ENCODE results near the gene CHCHD3. TPM values are rescaled to one million over a fixed set of nuclear protein-coding genes. Genes with fewer than 3 reads are reported as not detected.
"Not testable (repeated sequence)": the region's sequence is repeated elsewhere in the genome, so short reads cannot be mapped to it uniquely, and the experiment has no call there.

CHCHD3 gene
- total RNA-seq, 1 experiment from 2014 or later = 83.5 TPM

DNA sequence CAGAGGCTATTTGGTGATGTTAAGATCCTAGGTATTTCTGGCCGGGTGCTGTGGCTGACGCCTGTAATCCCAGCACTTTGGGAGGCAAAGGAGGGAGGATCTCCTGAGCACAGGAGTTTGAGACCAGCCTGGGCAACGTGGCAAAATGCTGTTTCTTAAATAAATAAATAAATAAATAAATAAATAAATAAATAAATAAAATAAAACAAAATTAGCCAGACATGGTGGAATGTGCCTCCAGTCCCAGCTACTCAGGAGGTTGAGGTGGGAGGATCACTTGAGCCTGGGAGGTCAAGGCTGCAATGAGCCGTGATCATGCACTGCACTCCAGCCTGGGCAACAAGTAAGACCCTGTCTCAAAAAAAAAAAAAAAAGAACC lies 114.4 kb downstream of the CHCHD3 start:
- not testable (repeated sequence) for H3K27me3 ChIP-seq (ENCODE audit: low read length); DNase-seq; H3K9me2 ChIP-seq (replicated peaks; ENCODE audit: insufficient read depth, low read length); H3K9me3 ChIP-seq (ENCODE audit: low read length); H3K36me3 ChIP-seq (ENCODE audit: insufficient read depth, low read length); H3K4me1 ChIP-seq (ENCODE audit: low read length); H3K27ac ChIP-seq (ENCODE audit: low read length); H3K4me3 ChIP-seq (ENCODE audit: low read length); H3K9ac ChIP-seq (ENCODE audit: low read length); H4K20me1 ChIP-seq (ENCODE audit: insufficient read depth, low read depth, low read length); H2AFZ ChIP-seq (ENCODE audit: low read length); H3K4me2 ChIP-seq (ENCODE audit: low read depth, low read length, poor library complexity, severe bottlenecking)
- H3K79me2 ChIP-seq (ENCODE audit: low read length) = peaks cover 92% of the 10 kb centered on the region

DNA sequence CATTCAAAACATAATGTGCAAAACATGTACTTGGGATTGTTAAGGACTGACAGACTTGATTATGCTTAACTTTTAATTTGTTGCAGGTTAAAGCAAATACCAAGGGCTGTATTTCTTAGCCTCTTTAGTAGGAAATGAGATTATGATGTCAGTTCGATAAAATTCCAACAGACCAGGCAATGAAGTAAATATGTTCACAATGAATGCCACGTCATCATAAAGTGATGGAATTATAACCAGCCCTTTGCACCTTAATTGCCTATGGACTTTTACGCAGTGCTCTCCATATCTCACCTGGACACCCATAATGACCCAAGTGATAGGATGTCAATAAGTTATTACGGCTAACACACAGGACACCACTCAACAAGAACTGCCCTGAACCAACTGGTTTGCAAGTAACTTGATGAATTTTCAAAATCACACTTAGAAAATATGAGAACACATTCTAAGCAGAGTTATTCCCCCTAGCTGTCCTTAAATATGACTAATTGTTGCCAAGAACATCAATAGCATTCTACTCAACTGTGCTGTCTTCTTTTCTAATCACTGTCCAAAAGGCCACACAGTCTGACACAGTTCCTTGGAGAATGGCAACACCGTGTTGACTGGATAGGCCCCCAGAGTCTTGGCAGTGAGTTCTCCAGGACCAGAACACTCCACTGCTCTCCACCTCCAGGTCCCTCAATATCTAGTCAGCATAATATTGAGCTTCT lies 115.0 kb downstream of the CHCHD3 start:
- Histone ChIP-seq H4K20me1 (ENCODE audit: insufficient read depth, low read depth, low read length) (no peaks in the 10 kb centered on the region), H3K79me2 (ENCODE audit: low read length) (peaks cover 92% of the 10 kb centered on the region), H3K4me2 (ENCODE audit: low read depth, low read length, poor library complexity, severe bottlenecking) (no peak overlapping the region)

DNA sequence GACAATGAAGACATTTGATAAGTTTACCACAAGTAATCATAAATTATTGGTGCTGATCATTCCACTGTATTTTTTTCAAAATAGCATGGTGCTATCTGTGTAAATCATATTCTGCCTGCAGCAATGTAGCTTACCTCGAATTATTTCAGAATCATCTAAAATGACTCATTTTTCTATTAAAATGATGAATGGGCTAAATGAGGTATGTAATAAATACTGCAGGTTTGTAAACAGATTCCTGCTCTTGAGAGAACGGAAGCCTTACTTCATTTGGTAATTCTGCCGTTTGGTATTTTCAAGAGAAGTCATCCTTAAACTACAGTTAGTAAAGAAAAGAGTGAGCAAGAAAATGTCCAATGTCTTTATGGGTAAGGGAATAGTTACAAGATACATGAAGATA lies 115.9 kb downstream of the CHCHD3 start:
- Histone ChIP-seq H3K4me1 (ENCODE audit: low read length) (no peaks in the 10 kb centered on the region), H2AFZ (ENCODE audit: low read length) (no peak overlapping the region), H4K20me1 (ENCODE audit: insufficient read depth, low read depth, low read length) (no peaks in the 10 kb centered on the region), H3K79me2 (ENCODE audit: low read length) (peaks cover 89% of the 10 kb centered on the region), H3K27ac (ENCODE audit: low read length) (no peak overlapping the region), H3K4me3 (ENCODE audit: low read length) (no peak overlapping the region), H3K4me2 (ENCODE audit: low read depth, low read length, poor library complexity, severe bottlenecking) (no peak overlapping the region), H3K9ac (ENCODE audit: low read length) (no peak overlapping the region), H3K9me3 (ENCODE audit: low read length) (no peaks in the 10 kb centered on the region), H3K36me3 (ENCODE audit: insufficient read depth, low read length) (no peaks in the 10 kb centered on the region), H3K9me2 (replicated peaks; ENCODE audit: insufficient read depth, low read length) (no peaks in the 10 kb centered on the region), H3K27me3 (ENCODE audit: low read length) (no peaks in the 10 kb centered on the region)
- no peak for DNase-seq

More for the DNA sequence above, 115.0 kb downstream of the CHCHD3 start:
- H3K36me3 ChIP-seq (ENCODE audit: insufficient read depth, low read length) = no peaks in the 10 kb centered on the region
- no peak overlapping the region for H3K4me3 ChIP-seq (ENCODE audit: low read length)
- H3K9me3 ChIP-seq (ENCODE audit: low read length) = no peaks in the 10 kb centered on the region
- H3K27me3 ChIP-seq (ENCODE audit: low read length) = no peaks in the 10 kb centered on the region
- no peaks in the 10 kb centered on the region for H3K4me1 ChIP-seq (ENCODE audit: low read length)
- H3K9me2 ChIP-seq (replicated peaks; ENCODE audit: insufficient read depth, low read length) = no peaks in the 10 kb centered on the region
- DNase-seq = no peak
- no peak overlapping the region for H3K27ac ChIP-seq (ENCODE audit: low read length)
- H2AFZ ChIP-seq (ENCODE audit: low read length) = no peak overlapping the region
- H3K9ac ChIP-seq (ENCODE audit: low read length) = no peak overlapping the region

DNA sequence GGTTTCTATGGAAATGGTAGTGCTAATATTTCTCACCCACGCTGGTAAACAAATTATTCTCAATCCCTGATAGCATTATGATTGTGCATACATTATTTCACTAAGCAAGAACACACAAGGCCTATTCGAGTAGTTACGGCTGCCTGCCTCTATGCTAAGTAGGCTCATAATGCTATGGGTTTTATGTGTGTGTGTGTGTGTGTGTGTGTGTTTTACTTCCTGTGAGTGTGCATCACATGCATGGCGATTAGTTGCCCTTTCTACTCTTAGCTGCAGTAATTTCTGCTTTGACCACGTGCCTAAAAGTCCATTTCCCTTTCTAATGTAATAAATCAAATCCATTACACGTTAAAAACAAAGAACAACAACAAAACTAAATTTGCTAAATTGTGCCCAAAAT lies 117.0 kb downstream of the CHCHD3 start:
- H3K79me2 ChIP-seq (ENCODE audit: low read length) = peaks cover 91% of the 10 kb centered on the region
- H3K27me3 ChIP-seq (ENCODE audit: low read length) = no peaks in the 10 kb centered on the region
- H3K27ac ChIP-seq (ENCODE audit: low read length) = no peak overlapping the region
- H3K36me3 ChIP-seq (ENCODE audit: insufficient read depth, low read length) = no peaks in the 10 kb centered on the region
- H3K9me2 ChIP-seq (replicated peaks; ENCODE audit: insufficient read depth, low read length) = no peaks in the 10 kb centered on the region
- no peaks in the 10 kb centered on the region for H3K9me3 ChIP-seq (ENCODE audit: low read length)
- no peak overlapping the region for H3K4me3 ChIP-seq (ENCODE audit: low read length)
- no peaks in the 10 kb centered on the region for H4K20me1 ChIP-seq (ENCODE audit: insufficient read depth, low read depth, low read length)
- DNase-seq = no peak
- no peak overlapping the region for H3K4me2 ChIP-seq (ENCODE audit: low read depth, low read length, poor library complexity, severe bottlenecking)
- no peak overlapping the region for H2AFZ ChIP-seq (ENCODE audit: low read length)
- no peaks in the 10 kb centered on the region for H3K4me1 ChIP-seq (ENCODE audit: low read length)
- no peak overlapping the region for H3K9ac ChIP-seq (ENCODE audit: low read length)

DNA sequence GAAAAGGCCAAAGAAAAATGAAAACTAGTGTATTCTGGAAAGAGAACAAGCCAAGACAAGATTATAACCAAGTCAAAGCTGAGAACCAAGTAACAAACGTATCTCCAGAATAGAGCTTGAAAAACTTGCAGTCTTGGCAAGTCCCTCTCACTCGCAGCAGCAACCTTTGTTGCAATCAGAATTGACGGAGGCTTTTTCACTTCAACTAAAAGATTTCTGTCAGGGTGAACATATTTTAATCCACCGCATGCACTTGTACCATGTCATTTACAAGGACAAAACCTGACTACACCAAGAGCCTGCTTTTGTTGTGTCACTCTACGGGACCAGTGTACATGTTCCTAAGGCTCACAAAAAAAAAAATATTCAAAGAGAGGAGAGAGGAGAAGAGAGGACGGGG lies 122.0 kb downstream of the CHCHD3 start:
- no peak overlapping the region for H3K4me2 ChIP-seq (ENCODE audit: low read depth, low read length, poor library complexity, severe bottlenecking)
- H2AFZ ChIP-seq (ENCODE audit: low read length) = no peak overlapping the region
- peaks cover 79% of the 10 kb centered on the region for H3K79me2 ChIP-seq (ENCODE audit: low read length)
- H3K4me1 ChIP-seq (ENCODE audit: low read length) = no peaks in the 10 kb centered on the region
- no peak overlapping the region for H3K4me3 ChIP-seq (ENCODE audit: low read length)
- H3K9me3 ChIP-seq (ENCODE audit: low read length) = no peaks in the 10 kb centered on the region
- no peaks in the 10 kb centered on the region for H3K36me3 ChIP-seq (ENCODE audit: insufficient read depth, low read length)
- DNase-seq = no peak
- H3K27ac ChIP-seq (ENCODE audit: low read length) = no peak overlapping the region
- no peaks in the 10 kb centered on the region for H3K9me2 ChIP-seq (replicated peaks; ENCODE audit: insufficient read depth, low read length)
- H3K9ac ChIP-seq (ENCODE audit: low read length) = no peak overlapping the region
- H4K20me1 ChIP-seq (ENCODE audit: insufficient read depth, low read depth, low read length) = no peaks in the 10 kb centered on the region
- H3K27me3 ChIP-seq (ENCODE audit: low read length) = no peaks in the 10 kb centered on the region

DNA sequence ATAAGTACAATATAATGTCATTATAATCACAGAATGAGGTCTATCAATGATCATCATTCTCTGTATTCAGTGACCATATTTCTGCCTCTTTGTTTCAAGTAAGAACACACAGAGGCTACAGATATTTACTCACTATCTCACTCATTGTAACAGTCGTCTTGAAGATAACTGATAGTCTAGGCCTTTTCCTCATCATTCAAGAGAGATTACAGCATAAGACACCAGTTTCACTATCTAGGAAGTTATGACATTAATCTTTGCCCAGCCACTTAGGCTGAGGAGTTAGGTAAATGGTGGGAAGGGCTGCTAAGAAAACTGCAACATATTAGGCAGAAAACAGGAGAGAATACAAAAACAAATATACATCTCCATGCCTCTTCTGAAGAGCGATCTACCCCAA lies 125.3 kb downstream of the CHCHD3 start:
- Histone ChIP-seq H2AFZ (ENCODE audit: low read length) (no peak overlapping the region), H3K9me2 (replicated peaks; ENCODE audit: insufficient read depth, low read length) (no peaks in the 10 kb centered on the region), H3K27ac (ENCODE audit: low read length) (no peak overlapping the region), H3K79me2 (ENCODE audit: low read length) (peaks cover 73% of the 10 kb centered on the region), H4K20me1 (ENCODE audit: insufficient read depth, low read depth, low read length) (no peaks in the 10 kb centered on the region), H3K9me3 (ENCODE audit: low read length) (no peaks in the 10 kb centered on the region), H3K9ac (ENCODE audit: low read length) (no peak overlapping the region), H3K36me3 (ENCODE audit: insufficient read depth, low read length) (no peaks in the 10 kb centered on the region), H3K4me3 (ENCODE audit: low read length) (no peak overlapping the region), H3K27me3 (ENCODE audit: low read length) (no peaks in the 10 kb centered on the region), H3K4me1 (ENCODE audit: low read length) (no peaks in the 10 kb centered on the region), H3K4me2 (ENCODE audit: low read depth, low read length, poor library complexity, severe bottlenecking) (no peak overlapping the region)
- DNase-seq = no peak

DNA sequence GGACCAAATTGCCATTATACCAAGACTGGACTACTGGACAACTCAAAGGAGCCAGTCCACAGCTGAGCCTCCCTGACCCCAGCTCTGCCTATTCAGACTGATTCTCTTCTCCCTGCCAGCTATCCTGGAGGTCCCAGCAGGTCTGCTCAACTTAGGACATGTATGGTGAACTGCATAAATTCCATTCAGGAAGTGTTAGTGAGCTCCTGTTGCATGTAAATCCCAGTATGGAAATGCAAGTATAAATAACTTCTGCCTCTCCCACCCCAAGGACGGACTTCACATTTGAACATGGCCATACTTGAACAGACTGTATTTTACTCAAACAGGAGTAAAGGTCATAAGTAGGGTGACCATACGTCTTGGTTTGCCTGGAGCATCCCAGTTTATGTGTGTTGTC lies 128.4 kb downstream of the CHCHD3 start:
- H3K4me1 ChIP-seq (ENCODE audit: low read length) = no peaks in the 10 kb centered on the region
- DNase-seq = no peak
- H3K9me3 ChIP-seq (ENCODE audit: low read length) = no peaks in the 10 kb centered on the region
- H3K9me2 ChIP-seq (replicated peaks; ENCODE audit: insufficient read depth, low read length) = no peaks in the 10 kb centered on the region
- H3K4me2 ChIP-seq (ENCODE audit: low read depth, low read length, poor library complexity, severe bottlenecking) = no peak overlapping the region
- peaks cover 63% of the 10 kb centered on the region for H3K79me2 ChIP-seq (ENCODE audit: low read length)
- no peaks in the 10 kb centered on the region for H3K27me3 ChIP-seq (ENCODE audit: low read length)
- H3K27ac ChIP-seq (ENCODE audit: low read length) = no peak overlapping the region
- no peaks in the 10 kb centered on the region for H3K36me3 ChIP-seq (ENCODE audit: insufficient read depth, low read length)
- H2AFZ ChIP-seq (ENCODE audit: low read length) = no peak overlapping the region
- no peaks in the 10 kb centered on the region for H4K20me1 ChIP-seq (ENCODE audit: insufficient read depth, low read depth, low read length)
- no peak overlapping the region for H3K9ac ChIP-seq (ENCODE audit: low read length)
- no peak overlapping the region for H3K4me3 ChIP-seq (ENCODE audit: low read length)

DNA sequence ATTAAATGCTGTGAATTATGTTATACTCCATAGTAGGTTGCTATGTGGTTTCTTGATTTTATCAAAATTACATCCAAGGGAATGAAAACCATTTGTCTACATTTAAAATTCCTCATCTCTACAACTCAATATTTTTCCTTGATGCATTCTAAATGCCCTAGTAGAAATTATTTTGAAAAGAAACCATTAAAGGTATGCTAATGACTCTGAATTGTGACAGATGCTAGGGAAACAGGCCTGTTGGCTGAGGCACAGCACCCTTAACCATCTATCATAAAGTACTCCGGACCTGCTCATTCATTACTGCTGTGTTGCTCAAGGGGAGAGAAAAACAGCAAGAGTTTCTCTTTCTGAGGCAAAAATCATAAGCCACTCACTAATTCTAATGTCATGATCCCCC lies 131.2 kb downstream of the CHCHD3 start:
- Histone ChIP-seq H3K36me3 (ENCODE audit: insufficient read depth, low read length) (no peaks in the 10 kb centered on the region), H3K9me2 (replicated peaks; ENCODE audit: insufficient read depth, low read length) (no peaks in the 10 kb centered on the region), H2AFZ (ENCODE audit: low read length) (no peak overlapping the region), H3K27ac (ENCODE audit: low read length) (no peak overlapping the region), H3K9ac (ENCODE audit: low read length) (no peak overlapping the region), H3K4me3 (ENCODE audit: low read length) (no peak overlapping the region), H3K27me3 (ENCODE audit: low read length) (no peaks in the 10 kb centered on the region), H3K79me2 (ENCODE audit: low read length) (peaks cover 56% of the 10 kb centered on the region), H3K9me3 (ENCODE audit: low read length) (no peaks in the 10 kb centered on the region), H3K4me2 (ENCODE audit: low read depth, low read length, poor library complexity, severe bottlenecking) (no peak overlapping the region), H3K4me1 (ENCODE audit: low read length) (no peaks in the 10 kb centered on the region), H4K20me1 (ENCODE audit: insufficient read depth, low read depth, low read length) (no peaks in the 10 kb centered on the region)
- no peak for DNase-seq
